Transverse colon (tissue), 4 donors: ENCODE data around the gene INPP5E. TPM values are rescaled to one million over a fixed set of nuclear protein-coding genes. Genes with fewer than 3 reads are reported as not detected.
"Not testable (repeated sequence)": the region's sequence is repeated elsewhere in the genome, so short reads cannot be mapped to it uniquely, and the experiment has no call there.

Experiments used
- DNase-seq: peaks from one replicate; pipeline ENCODE4 v3.0.0-alpha.2; 2019
- H3K27ac ChIP-seq, 4 donors: fragments of 200-600 bp; sonication (generic); 2 replicates each; pipeline ENCODE4 v1.5.1; 2016 to 2018; ENCODE audit warnings: inconsistent platforms in 4 of 4
- H3K27me3 ChIP-seq: fragments of 200-600 bp; sonication (generic); 2 replicates; pipeline ENCODE4 v1.5.1; 2017; ENCODE audit warnings: inconsistent platforms
- H3K36me3 ChIP-seq, 4 donors: fragments of 200-600 bp; sonication (generic); 2 replicates each; pipeline ENCODE4 v1.5.1; 2017 to 2019; ENCODE audit warnings: inconsistent platforms in 4 of 4
- H3K4me1 ChIP-seq, 4 donors: fragments of 200-600 bp; sonication (generic); 2 replicates each; pipeline ENCODE4 v1.5.1; 2017 to 2020; ENCODE audit warnings: inconsistent platforms in 4 of 4
- H3K4me3 ChIP-seq, 4 donors: fragments of 200-600 bp; sonication (generic); 1 replicate in 1 of 4; 2 replicates in 3 of 4; pipeline versions ENCODE4 v1.5.1 to v1.6.1; 2017 to 2019; ENCODE audit warnings: inconsistent platforms in 4 of 4
- H3K9me3 ChIP-seq, 2 donors: fragments of 200-600 bp; sonication (generic); 2 replicates each; pipeline ENCODE4 v1.5.1; 2017 to 2019; ENCODE audit warnings: inconsistent platforms in 2 of 2
- EP300 ChIP-seq: sonication (generic); formaldehyde crosslinking; IDR thresholded peaks from one replicate; pipeline ENCODE4 v1.6.1; 2017; ENCODE audit warnings: antibody characterized with exemption, low read depth
- POLR2A ChIP-seq: fragments of 450-650 bp; IDR thresholded peaks from one replicate; pipeline ENCODE4 v1.6.1; 2016; ENCODE audit warnings: antibody characterized with exemption, mild to moderate bottlenecking, moderate library complexity
- POLR2AphosphoS5 ChIP-seq, 3 donors: sonication (generic); formaldehyde crosslinking; IDR thresholded peaks; one replicate each; pipeline ENCODE4 v1.6.1; 2016; ENCODE audit warnings: antibody characterized with exemption in 3 of 3
- WGBS, 2 donors: methylation state at CpG; one replicate each; pipeline ENCODE4 v1.1.5; 2018; ENCODE audit warnings: low coverage in 1 of 2; 5-methylcytosine and 5-hydroxymethylcytosine counted together
- in situ Hi-C, 4 donors: fragments of 200-750 bp; cut with MboI; loops; one replicate each; pipeline versions ENCODE4 v1.15.0 to v1.15.1; 2017; ENCODE audit warnings: low sequenced_read_pairs in 3 of 4, low pct_ligation_motif_present in 1 of 4, low pct_unique_long_range_greater_than_20kb in 1 of 4
- intact Hi-C: fragments of 100-400 bp; cut with DNase I; formaldehyde crosslinking; loops from one replicate; pipeline ENCODE4 v1.15.1; 2023; ENCODE audit warnings: low total_unique reads
- total RNA-seq, 4 donors: library from RNA; depleted of rRNA; stranded (reverse); fragments of >200 nt; gene quantifications; one replicate each; pipeline ENCODE4 v1.1.0, GENCODE V29; 2016
- TF ChIP-seq, protein P1 (sequence below), 5 experiments: fragments of 200-600 bp in 3 of 5; fragments of 450-650 bp in 2 of 5; sonication (generic) in 3 of 5; IDR thresholded peaks; 1 replicate in 2 of 5; 2 replicates in 3 of 5; pipeline ENCODE4 v1.5.1; 2016 to 2017; ENCODE audit warnings: antibody characterized with exemption in 5 of 5, inconsistent platforms in 3 of 5, mild to moderate bottlenecking in 2 of 5, moderate library complexity in 1 of 5

INPP5E gene
- total RNA-seq, 4 donors from 2014 or later, result 12.5 to 57.5 (median 18.3) TPM

DNA sequence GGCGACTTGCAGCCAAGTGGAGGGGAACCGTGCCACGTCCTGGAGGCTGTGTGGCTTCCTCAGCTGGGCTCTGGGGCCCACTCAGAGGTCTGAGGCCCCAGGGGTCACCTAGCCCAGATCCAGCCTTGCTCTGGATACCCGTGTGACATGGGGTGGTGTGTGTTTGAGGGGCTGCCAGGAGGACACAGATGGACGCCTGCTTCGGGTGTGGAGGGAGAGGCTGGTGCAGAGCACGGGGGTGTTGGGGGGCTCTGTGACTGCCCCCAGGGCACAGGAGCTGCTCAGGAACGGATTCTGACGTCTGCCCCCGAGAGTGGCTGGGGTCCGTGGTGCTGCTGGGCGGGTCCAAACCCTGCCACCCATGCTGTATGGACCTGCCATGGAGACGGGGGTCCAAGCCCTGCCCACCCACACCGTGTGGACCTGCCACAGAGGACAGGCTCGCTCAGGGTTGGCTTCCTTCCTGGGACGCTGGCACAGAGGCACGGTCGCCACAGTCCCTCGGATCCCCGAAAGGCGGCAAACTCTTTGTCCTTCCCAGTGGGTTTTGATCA is 10.5 kb downstream of the INPP5E start:
- no peak overlapping the region for H3K27ac ChIP-seq
- in situ Hi-C loops (no loop called here), intact Hi-C loops (no loop called here)
- 89% methylated on average over 21 of the region's 21 CpGs; no CpG with 5 or more reads in 1 of the 2 donors for WGBS, 2 donors
- H3K9me3 ChIP-seq, result no peaks in the 10 kb centered on the region
- H3K4me1 ChIP-seq, result no peaks in the 10 kb centered on the region
- no peak overlapping the region for H3K4me3 ChIP-seq
- no peak for TF ChIP-seq EP300
- no peak for TF ChIP-seq POLR2AphosphoS5 (IDR thresholded peaks at IDR 0.05)
- no peak for TF ChIP-seq POLR2A
- TF ChIP-seq, protein P1, sequence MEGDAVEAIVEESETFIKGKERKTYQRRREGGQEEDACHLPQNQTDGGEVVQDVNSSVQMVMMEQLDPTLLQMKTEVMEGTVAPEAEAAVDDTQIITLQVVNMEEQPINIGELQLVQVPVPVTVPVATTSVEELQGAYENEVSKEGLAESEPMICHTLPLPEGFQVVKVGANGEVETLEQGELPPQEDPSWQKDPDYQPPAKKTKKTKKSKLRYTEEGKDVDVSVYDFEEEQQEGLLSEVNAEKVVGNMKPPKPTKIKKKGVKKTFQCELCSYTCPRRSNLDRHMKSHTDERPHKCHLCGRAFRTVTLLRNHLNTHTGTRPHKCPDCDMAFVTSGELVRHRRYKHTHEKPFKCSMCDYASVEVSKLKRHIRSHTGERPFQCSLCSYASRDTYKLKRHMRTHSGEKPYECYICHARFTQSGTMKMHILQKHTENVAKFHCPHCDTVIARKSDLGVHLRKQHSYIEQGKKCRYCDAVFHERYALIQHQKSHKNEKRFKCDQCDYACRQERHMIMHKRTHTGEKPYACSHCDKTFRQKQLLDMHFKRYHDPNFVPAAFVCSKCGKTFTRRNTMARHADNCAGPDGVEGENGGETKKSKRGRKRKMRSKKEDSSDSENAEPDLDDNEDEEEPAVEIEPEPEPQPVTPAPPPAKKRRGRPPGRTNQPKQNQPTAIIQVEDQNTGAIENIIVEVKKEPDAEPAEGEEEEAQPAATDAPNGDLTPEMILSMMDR (IDR thresholded peaks at IDR 0.05), result no peak
- no peaks in the 10 kb centered on the region for H3K27me3 ChIP-seq
- DNase-seq, result no peak
- H3K36me3 ChIP-seq, result no peaks in the 10 kb centered on the region

DNA sequence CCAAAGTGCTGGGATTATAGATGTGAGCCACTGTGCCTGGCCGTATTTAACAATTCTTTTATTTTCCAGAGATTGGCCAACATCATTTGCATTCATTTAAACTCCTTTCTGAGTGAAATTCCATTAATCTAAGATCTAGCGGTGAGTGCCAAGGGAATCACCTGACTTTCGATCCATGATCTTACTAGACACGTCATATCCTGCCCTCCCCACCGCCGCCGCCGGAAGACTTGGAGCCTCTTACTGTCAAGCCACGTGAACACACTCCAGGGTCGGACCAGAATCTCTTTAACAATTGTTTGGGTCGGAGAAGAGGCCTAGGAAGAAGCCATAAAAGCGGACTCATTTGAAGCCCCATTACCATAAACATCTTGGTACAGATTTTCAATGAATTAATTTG is 12.9 kb downstream of the INPP5E start:
- DNase-seq, result no peak
- no peak for TF ChIP-seq POLR2AphosphoS5 (IDR thresholded peaks at IDR 0.05)
- TF ChIP-seq, protein P1 (IDR thresholded peaks at IDR 0.05), result no peak
- no peak for TF ChIP-seq EP300
- no peak for TF ChIP-seq POLR2A
- H3K36me3 ChIP-seq, result peaks cover 0 to 18% (median 8%) of the 10 kb centered on the region in 4 donors
- in situ Hi-C loops (no loop called here), intact Hi-C loops (no loop called here)
- no peaks in the 10 kb centered on the region for H3K4me1 ChIP-seq
- H3K9me3 ChIP-seq, result no peaks in the 10 kb centered on the region
- H3K27ac ChIP-seq, result no peak overlapping the region
- no peaks in the 10 kb centered on the region for H3K27me3 ChIP-seq
- no peak overlapping the region for H3K4me3 ChIP-seq
- 80 to 90% methylated on average over 1 to 12 of the region's 12 CpGs for WGBS, 2 donors

DNA sequence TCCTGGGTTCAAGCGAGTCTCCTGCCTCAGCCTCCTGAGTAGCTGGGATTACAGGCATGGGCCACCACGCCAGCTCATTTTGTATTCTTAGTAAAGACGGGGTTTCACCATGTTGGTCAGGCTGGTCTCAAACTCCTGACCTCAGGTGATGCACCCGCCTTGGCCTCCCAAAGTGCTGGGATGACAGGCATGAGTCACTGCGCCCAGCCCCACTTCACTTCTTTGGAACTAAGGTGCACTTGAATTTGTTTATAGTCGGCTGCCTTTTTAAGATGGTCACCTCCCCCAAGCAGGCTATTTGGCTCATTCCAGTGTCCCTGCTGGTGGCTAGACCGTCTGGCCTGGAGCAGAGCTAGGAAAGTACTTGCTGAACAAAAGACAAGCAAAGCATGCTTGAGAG is 14.3 kb downstream of the INPP5E start:
- H3K4me1 ChIP-seq, intact Hi-C loops, H3K9me3 ChIP-seq, H3K27ac ChIP-seq, in situ Hi-C loops, H3K4me3 ChIP-seq, H3K27me3 ChIP-seq, DNase-seq: not testable (repeated sequence)
- H3K36me3 ChIP-seq, result peaks cover 0 to 30% (median 11%) of the 10 kb centered on the region in 4 donors
- 86 to 89% methylated on average over 4 to 7 of the region's 7 CpGs for WGBS, 2 donors

DNA sequence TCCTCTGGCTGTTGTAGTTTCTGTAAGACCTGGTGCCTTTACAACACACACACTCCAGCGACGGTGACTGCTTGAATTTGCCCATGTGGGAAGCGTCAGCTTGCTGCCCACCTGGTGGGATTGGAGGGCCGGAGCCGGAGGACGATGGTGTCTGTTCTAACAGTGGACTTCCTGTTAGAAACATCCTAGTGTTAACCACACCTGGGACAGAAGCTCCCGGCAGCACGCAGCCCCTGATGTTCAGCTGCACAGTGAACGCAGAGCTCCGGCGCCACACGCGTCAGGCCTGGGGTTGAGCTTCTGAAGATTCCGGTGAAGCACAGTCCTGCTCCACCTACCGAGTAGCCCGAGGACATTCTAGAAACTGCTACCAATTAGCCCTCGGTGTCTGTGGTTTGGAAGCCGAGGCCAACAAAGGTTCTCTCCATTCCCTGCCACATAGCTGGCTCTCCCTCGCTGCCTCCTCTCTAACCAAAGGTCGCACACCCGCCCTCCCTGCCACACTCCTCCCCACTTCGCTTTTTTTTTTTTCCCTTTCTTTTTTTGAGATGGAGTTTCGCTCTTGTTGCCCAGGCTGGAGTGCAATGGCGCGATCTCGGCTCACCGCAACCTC is 14.8 kb downstream of the INPP5E start:
- intact Hi-C loops, result no loop called here
- no peak for DNase-seq
- WGBS, 2 donors, result 87 to 100% methylated on average over 8 to 27 of the region's 27 CpGs
- Histone ChIP-seq H3K27me3 (no peaks in the 10 kb centered on the region), H3K36me3 (peaks cover 0 to 35% (median 12%) of the 10 kb centered on the region in 4 donors), H3K4me1 (no peaks in the 10 kb centered on the region), H3K9me3 (no peaks in the 10 kb centered on the region), H3K27ac (no peak overlapping the region), H3K4me3 (no peak overlapping the region)
- in situ Hi-C loops, result no loop called here
- TF ChIP-seq, protein P1 (IDR thresholded peaks at IDR 0.05), result no peak
- TF ChIP-seq EP300 (no peak), POLR2A (no peak)
